Activated naive CD8-positive, alpha-beta T cell treated with anti-CD3 and anti-CD28 coated beads, Interleukin-2, amount 50 U/mL, for 24 hours (primary cell): ENCODE measurements around the gene DUSP18.
"Not testable (repeated sequence)": the region's sequence is repeated elsewhere in the genome, so short reads cannot be mapped to it uniquely, and the experiment has no call there.

Experiments used
- ATAC-seq: fragments of 150-1000 bp; cut with Tn5 transposase; one replicate; pipeline ENCODE4 v1.10.0; 2021
- DNase-seq: peaks from one replicate; pipeline ENCODE4 v3.0.0; 2021
- H3K27ac Mint-ChIP-seq: one replicate; pipeline ENCODE4 v1.8.0; 2021; ENCODE audit warnings: mild to moderate bottlenecking, mixed read lengths
- H3K27me3 Mint-ChIP-seq: one replicate; pipeline ENCODE4 v1.8.0; 2021; ENCODE audit warnings: mixed read lengths
- H3K36me3 Mint-ChIP-seq: one replicate; pipeline ENCODE4 v1.8.0; 2021; ENCODE audit warnings: low read depth, mixed read lengths
- H3K4me1 Mint-ChIP-seq: one replicate; pipeline ENCODE4 v1.8.0; 2021; ENCODE audit warnings: mixed read lengths
- H3K4me3 Mint-ChIP-seq: one replicate; pipeline ENCODE4 v1.8.0; 2021; ENCODE audit warnings: mild to moderate bottlenecking, moderate library complexity, mixed read lengths
- H3K9me3 Mint-ChIP-seq: one replicate; pipeline ENCODE4 v1.8.0; 2021; ENCODE audit warnings: mixed read lengths

The DUSP18 gene

DNA sequence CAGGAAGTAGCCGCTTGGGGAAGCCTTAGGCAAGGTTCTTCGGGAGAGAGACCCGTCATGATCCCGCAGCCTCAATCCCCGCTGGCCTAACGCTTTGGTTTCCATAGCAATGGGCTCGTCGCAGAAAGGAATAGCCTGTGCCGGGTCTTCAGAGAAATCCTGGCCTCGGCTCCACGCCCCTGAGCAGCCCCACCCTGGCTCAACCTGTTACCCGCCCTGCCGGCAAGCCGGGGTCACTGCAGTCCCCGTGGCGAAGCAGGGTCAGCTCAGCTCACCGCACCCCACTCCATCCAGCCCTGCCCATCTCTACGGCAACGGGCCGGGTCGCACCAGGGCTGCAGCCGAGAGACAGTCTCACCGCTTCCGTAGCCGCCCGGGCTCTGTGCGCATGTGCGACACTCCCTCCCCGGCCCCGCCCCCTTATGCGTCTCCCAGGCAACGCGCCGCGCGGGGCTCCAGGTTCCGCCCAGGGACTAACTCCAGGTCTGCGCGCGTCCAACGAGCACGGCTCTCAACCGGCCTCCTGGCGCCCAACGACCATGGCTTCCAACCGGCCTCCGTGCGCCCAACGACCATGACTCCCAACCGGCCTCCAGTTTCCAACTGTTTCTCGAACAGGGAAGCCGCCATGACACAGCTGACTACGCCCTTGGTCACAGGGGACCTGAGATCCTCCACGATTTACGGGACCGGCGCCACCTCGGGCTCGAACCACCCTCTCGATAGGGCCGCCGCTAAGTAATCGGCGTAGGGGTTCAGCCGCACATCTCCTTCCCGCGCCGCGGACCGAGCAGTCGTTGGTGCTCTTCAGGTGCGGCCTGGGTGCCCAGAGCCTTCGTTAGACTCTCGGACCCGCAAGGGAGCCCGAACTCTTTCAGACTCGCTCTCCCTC lies at the start of gene DUSP18:
Gene DUSP18 (minus strand): TSS at position 382 of the 892 bp plus-strand sequence. CDS start 3,872 bp downstream, outside the sequence.
- H3K27me3 Mint-ChIP-seq, result peaks cover 2% of the 10 kb centered on the region
- ATAC-seq (peak; percentile 88), DNase-seq (peak; percentile 96)
- peaks cover 11% of the 10 kb centered on the region for H3K36me3 Mint-ChIP-seq
- H3K4me3 Mint-ChIP-seq, result peak within 1 kb of the TSS; percentile 87
- no peaks in the 10 kb centered on the region for H3K9me3 Mint-ChIP-seq
- peaks cover 22% of the 10 kb centered on the region for H3K4me1 Mint-ChIP-seq
- peak within 1 kb of the TSS; percentile 90 for H3K27ac Mint-ChIP-seq

DNA sequence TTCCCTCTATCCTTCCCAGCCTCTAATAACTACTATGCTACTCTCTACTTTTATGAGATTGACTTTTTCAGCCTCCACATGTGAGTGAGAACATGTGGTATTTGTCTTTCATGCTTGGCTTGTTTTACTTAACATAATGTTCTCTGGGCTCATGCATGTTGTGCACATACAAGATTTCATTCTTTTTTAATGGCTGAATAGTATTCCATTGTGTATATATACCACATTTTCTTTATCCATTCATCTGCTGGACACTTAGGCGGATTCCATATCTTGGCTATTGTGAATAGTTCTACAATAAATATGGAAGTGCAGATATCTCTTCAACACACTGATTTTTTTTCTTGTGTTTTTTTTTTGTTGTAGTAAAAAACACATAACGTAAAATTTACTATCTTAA lies 46.4 kb upstream of the DUSP18 start:
- H3K36me3 Mint-ChIP-seq, result no peaks in the 10 kb centered on the region
- no peaks in the 10 kb centered on the region for H3K27me3 Mint-ChIP-seq
- no peaks in the 10 kb centered on the region for H3K9me3 Mint-ChIP-seq
- H3K4me1 Mint-ChIP-seq, result no peaks in the 10 kb centered on the region
- H3K4me3 Mint-ChIP-seq, result no peak overlapping the region
- H3K27ac Mint-ChIP-seq, result no peak overlapping the region
- no peak for DNase-seq
- no peak for ATAC-seq

DNA sequence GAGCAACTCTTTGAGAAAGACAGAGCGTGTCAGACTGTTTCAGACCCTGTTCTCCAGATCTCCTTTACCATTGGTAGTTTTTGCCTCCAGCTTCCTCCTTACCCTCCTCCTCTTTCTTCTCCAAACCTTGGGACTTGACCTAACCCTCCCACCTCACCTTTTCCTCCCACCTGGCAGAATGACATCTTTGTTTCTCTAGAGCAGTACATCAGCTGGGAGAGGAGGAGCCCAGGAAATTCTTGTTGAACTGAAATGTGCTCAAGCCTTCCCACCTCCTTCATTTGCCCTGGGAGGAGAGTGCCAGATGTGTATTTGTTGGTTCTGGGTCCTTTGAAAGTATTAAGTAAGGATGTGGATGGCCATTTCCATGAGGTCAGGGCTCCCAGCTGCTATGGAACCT lies 44.4 kb upstream of the DUSP18 start:
- Mint-ChIP-seq H3K27me3 (no peaks in the 10 kb centered on the region), H3K4me3 (no peak overlapping the region), H3K36me3 (no peaks in the 10 kb centered on the region), H3K9me3 (no peaks in the 10 kb centered on the region), H3K27ac (no peak overlapping the region), H3K4me1 (no peaks in the 10 kb centered on the region)
- ATAC-seq (no peak), DNase-seq (no peak)

DNA sequence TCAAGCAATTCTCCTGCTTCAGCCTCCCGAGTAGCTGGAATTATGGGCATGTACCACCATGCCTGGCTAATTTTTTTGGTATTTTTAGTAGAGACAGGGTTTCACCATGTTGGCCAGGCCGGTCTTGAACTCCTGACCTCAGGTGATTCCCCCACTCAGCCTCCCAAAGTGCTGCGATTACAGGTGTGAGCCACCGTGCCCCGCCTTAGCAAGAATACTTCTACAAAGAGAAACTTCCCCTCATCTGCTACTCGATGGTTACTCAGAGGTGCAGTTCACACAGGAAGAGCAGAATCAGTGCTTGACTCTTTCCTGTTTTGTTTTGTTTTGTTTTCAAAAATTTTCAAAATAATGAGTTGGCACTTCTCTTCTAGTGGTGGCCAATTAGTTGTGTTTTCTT lies 42.3 kb upstream of the DUSP18 start:
- H3K36me3 Mint-ChIP-seq, H3K27me3 Mint-ChIP-seq, H3K4me3 Mint-ChIP-seq, ATAC-seq, DNase-seq, H3K27ac Mint-ChIP-seq, H3K9me3 Mint-ChIP-seq: not testable (repeated sequence)
- peaks cover 14% of the 10 kb centered on the region for H3K4me1 Mint-ChIP-seq

DNA sequence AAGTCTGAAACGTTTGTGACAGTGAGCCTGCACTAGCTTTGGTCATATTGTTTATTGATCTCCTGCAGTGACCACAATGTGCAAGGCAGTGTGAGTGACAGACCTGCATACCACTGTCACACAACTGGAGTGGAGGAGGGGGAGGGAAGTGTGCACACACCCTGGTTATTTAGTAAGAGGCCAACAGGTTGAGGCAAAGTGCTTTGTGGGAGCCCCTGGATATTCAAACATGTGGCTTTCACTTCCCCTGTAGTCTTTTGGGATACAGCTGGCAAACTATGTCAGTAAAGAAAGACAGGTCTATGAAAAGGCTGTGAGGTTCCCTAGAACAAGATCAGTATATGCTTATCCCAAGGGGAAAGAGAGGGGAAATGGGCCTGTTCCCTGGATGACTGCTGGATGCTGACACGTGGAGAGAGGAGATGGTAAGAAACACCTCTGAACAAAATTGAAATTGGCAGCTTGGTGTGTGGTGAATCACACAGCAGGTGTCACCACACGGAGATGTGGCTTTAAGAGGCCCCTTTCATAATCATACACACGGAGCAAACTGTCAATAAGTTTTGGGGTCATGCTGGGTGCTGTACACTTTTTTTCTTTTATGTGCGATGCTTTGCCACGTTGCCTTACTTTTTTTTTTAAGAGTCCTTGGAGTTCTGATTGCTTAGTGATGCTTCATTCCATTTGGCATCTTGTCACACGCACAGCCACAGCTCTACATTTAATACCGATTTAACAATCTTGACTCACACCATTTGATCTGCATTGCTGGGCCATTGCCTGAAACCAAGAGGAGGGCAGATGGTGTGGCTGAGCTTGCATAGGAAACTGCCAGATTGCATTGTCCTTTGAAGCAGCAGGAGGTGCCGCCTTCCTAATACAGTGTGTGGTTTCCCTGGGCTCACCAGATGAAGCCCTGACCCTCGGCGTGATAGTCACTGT lies 38.3 kb upstream of the DUSP18 start:
- DNase-seq (no peak), ATAC-seq (peak; percentile 69)
- no peak overlapping the region for H3K4me3 Mint-ChIP-seq
- peaks cover 7% of the 10 kb centered on the region for H3K27me3 Mint-ChIP-seq
- no peaks in the 10 kb centered on the region for H3K9me3 Mint-ChIP-seq
- H3K4me1 Mint-ChIP-seq, result peaks cover 14% of the 10 kb centered on the region
- no peak overlapping the region for H3K27ac Mint-ChIP-seq
- H3K36me3 Mint-ChIP-seq, result no peaks in the 10 kb centered on the region

DNA sequence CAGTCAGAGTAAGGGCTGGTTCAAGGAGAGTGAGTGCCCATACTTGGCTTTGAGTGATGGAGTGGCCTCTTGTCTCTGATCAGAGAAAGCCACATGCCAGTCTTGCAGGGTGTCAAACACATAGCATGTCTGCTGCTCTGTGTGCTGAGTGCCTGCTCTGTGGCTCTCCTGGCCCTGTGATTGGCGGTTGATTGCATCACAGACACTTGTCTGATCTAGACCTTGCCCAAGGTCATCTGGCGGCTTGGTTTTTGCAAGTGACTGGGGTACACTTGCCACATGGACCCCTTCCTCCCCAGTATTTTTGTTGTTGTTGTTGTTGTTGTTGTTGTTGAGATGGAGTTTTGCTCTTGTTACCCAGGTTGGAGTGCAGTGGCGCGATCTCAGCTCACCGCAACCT lies 37.3 kb upstream of the DUSP18 start:
- Mint-ChIP-seq H3K27ac (no peak overlapping the region), H3K4me3 (no peak overlapping the region), H3K27me3 (peaks cover 7% of the 10 kb centered on the region), H3K4me1 (peaks cover 14% of the 10 kb centered on the region), H3K36me3 (no peaks in the 10 kb centered on the region), H3K9me3 (no peaks in the 10 kb centered on the region)
- ATAC-seq (no peak), DNase-seq (no peak)

DNA sequence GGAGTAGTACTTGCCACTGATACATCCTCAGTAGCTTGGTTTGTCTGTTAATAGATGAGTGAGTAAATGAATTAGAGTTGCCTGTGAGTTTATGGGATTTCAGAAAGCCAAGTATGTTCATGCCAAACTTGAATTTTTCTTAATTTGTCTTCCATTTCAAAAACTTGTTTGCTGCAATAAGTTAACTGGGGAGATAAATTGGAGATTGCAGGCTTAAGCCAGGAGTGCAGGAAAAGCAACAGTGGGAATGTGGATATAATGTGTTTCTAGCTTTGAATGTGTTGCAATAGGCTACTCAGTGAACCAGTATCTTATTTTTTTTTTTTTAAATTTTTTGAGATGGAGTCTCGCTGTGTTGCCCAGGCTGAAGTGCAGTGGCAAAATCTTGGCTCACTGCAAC lies 35.2 kb upstream of the DUSP18 start:
- Mint-ChIP-seq H3K4me1 (peaks cover 14% of the 10 kb centered on the region), H3K27ac (no peak overlapping the region), H3K36me3 (no peaks in the 10 kb centered on the region), H3K9me3 (no peaks in the 10 kb centered on the region), H3K4me3 (no peak overlapping the region), H3K27me3 (peaks cover 7% of the 10 kb centered on the region)
- no peak for ATAC-seq
- no peak for DNase-seq

DNA sequence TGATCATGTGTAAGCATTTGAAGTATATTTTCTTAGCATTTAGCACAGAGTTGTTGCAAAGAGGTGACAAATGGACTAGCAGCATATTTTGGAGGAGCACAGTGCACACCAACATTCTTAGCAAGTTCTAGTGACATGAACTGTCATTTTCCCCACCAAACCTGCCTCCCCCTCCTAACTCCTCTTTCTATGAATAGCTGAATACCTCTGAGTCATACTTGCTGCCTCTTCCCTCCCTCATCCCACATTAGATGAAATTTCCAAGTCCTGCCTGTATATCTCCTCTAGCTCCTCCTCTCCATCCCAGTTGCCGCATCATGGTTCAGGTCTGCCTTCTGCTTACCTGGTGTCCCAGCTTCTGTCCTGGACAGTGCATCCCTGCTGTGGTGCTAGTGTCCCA lies 34.2 kb upstream of the DUSP18 start:
- Mint-ChIP-seq H3K36me3 (no peaks in the 10 kb centered on the region), H3K4me1 (peaks cover 14% of the 10 kb centered on the region)
- ATAC-seq, result no peak

DNA sequence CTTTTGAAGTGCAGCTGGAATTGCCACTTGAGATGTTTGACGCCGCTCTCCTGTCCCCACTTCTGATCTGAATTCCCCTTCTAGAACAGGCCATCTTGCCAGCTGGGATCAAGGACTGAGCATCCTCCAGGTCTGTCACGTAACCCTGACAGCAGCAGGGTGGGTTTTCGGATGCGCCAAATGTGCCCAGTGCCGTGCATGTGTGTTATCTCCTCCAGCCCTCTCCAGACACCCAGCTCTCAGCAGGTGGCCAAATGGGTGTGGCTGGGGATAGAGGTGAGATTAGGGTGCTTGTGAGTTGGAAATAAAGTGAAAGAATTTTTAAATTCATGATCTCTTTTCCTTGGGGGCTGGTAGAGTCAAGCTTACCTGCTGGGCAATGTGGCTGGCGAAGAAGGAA lies 30.3 kb upstream of the DUSP18 start:
- DNase-seq, result no peak
- H3K4me1 Mint-ChIP-seq, result peaks cover 7% of the 10 kb centered on the region
- H3K4me3 Mint-ChIP-seq, result no peak overlapping the region
- ATAC-seq, result no peak
- H3K36me3 Mint-ChIP-seq, result no peaks in the 10 kb centered on the region
- no peaks in the 10 kb centered on the region for H3K9me3 Mint-ChIP-seq
- no peak overlapping the region for H3K27ac Mint-ChIP-seq
- peaks cover 23% of the 10 kb centered on the region for H3K27me3 Mint-ChIP-seq

More for the DNA sequence above, 34.2 kb upstream of the DUSP18 start:
- H3K9me3 Mint-ChIP-seq, result no peaks in the 10 kb centered on the region
- H3K27ac Mint-ChIP-seq, result no peak overlapping the region
- H3K4me3 Mint-ChIP-seq, result no peak overlapping the region
- DNase-seq, result no peak
- H3K27me3 Mint-ChIP-seq, result peaks cover 10% of the 10 kb centered on the region

DNA sequence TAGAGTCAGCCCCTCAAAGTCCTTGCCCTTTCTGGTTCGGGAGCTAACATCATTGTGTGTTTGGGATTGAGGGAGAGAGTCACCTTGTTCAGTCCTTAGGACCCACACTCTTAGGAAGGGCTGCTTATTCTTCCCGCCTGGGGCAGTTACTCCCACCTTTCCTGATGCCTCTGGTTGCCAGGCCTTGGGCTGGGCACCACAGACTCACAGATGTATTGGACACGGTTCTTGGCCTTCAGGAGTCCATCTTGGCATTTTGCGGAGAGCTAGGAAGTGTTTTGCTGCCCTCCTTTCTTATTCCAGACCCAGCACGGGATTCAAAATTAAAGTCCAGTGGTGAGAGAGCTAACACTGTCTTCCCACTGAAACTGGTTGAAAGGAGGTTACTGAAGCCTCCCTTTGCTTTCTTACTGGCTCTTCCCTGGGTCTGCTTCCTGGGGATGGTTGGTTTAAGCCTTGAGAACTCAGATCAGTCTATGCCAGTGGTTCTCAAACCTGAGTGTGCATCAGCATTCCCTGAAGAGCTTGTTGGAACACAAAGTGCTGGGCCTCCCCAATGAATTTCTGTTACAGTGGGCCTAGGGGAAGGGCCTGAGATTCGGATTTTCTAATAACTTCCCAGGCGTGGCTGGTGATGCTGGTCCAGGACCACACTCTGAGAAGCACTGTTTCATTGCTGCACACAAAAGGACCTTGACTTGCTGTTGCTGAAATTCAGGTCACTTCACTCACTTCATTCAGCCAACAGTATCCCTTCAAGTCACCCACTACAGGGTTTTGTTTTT lies 28.4 kb upstream of the DUSP18 start:
- peaks cover 7% of the 10 kb centered on the region for H3K4me1 Mint-ChIP-seq
- H3K36me3 Mint-ChIP-seq, result no peaks in the 10 kb centered on the region
- DNase-seq, result no peak
- no peaks in the 10 kb centered on the region for H3K9me3 Mint-ChIP-seq
- H3K27ac Mint-ChIP-seq, result no peak overlapping the region
- no peak for ATAC-seq
- H3K27me3 Mint-ChIP-seq, result peaks cover 22% of the 10 kb centered on the region
- H3K4me3 Mint-ChIP-seq, result no peak overlapping the region

DNA sequence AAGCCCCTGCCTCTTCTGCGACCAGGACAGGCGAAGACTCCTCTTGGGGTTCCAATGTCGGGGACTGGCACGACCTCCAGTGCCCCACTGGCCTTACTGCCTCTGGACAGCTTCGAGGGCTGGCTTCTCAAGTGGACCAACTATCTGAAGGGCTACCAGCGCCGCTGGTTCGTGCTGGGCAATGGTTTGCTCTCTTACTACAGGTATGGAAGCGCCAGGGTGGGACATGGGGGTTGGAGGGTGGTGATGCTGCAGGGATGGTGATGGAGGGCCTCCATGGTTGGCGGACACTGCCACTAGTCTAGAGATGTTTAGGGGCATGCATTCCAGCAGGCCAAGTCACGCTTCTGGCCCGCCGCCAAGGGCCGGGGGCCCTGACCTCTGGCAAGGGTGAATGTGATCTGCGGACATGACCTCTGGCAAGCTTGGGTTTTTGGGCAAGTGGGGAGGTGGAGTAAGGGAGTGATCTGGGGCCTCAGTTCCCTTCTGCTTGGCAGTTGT lies 27.7 kb upstream of the DUSP18 start:
- Mint-ChIP-seq H3K4me1 (peaks cover 7% of the 10 kb centered on the region), H3K27ac (no peak overlapping the region), H3K4me3 (no peak overlapping the region), H3K36me3 (no peaks in the 10 kb centered on the region), H3K27me3 (peaks cover 22% of the 10 kb centered on the region), H3K9me3 (no peaks in the 10 kb centered on the region)
- no peak for DNase-seq
- no peak for ATAC-seq

DNA sequence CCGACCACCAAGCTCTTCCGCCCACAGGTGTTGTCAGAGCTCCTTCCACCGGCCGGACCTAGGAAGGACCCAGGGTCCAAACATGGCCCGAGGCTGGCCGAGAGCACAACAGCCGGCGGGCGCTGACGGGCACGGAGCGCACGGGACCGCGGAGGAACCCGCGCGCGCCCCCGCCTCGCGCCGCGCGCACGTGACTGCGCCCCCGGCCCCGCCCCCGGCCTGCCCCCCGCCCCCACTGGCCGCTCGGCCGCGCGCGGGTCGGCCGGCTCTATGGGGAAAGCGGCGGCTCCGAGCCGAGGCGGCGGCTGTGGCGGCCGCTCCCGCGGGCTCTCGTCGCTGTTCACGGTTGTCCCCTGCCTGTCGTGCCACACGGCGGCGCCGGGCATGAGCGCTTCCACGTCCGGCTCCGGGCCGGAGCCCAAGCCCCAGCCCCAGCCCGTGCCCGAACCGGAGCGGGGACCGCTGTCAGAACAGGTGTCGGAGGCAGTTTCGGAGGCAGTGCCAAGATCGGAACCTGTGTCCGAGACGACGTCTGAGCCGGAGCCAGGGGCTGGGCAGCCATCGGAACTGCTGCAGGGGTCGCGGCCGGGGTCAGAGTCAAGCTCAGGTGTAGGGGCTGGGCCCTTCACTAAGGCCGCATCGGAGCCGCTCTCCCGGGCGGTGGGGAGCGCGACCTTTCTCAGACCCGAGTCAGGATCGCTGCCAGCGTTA lies 27.1 kb upstream of the DUSP18 start, which contains the start of gene OSBP2:
Gene OSBP2 (plus strand): TSS at position 235 of the 711 bp plus-strand sequence. CDS start 36 bp downstream, at position 271.
- Mint-ChIP-seq H3K9me3 (no peaks in the 10 kb centered on the region), H3K4me3 (peak within 1 kb of the TSS; percentile 83), H3K27me3 (peaks cover 22% of the 10 kb centered on the region), H3K4me1 (peaks cover 7% of the 10 kb centered on the region), H3K27ac (no peak within 1 kb of the TSS), H3K36me3 (no peaks in the 10 kb centered on the region)
- DNase-seq (peak; percentile 31), ATAC-seq (peak; percentile 37)

DNA sequence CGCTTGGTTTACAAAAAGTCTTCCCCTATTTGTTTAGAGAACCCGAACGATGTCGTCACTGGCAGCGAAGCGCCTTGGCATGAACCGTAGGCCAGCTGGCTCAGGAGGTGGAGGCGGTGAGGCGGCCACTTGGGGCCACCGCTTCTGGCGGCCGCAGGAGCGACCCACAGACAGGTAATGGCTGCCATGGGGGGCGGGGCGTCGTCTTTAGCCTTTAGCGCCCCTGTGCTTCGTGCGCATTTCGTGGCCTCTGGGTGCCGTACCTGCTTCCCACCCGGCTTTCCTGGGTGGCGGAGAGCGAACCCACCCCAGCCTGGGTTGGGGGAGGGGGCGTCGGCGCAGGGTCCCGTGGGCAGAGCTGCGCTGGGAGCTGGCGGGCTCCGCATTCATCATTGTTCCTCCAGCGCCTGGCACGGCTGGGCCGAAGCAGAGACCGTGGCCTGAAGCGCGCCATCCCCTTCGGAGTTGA lies 26.5 kb upstream of the DUSP18 start:
- no peaks in the 10 kb centered on the region for H3K9me3 Mint-ChIP-seq
- peaks cover 7% of the 10 kb centered on the region for H3K4me1 Mint-ChIP-seq
- H3K4me3 Mint-ChIP-seq, result peak overlapping the region; percentile 83
- no peak overlapping the region for H3K27ac Mint-ChIP-seq
- peak; percentile 56 for DNase-seq
- no peaks in the 10 kb centered on the region for H3K36me3 Mint-ChIP-seq
- peak; percentile 62 for ATAC-seq
- peaks cover 22% of the 10 kb centered on the region for H3K27me3 Mint-ChIP-seq
